ENCODE results near the gene TRIO.

DNA sequence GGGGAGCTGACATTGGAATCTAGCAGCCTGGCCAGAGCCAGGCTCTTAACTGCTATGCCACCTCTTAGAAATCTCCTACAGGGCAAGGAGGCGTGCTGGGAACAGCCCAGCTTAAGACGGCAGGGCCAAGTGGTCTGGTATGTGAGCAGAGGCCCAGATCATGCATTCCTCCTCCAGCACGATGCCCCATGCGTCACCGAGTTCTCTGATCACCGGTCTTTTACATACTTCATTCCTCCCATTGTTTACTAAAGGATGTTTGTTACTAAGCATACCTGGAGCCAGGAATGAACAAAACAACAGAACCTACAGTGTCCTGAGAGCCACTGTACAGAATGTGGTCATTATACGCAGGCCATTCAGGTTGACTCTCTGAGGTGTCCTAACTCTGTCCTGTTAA is 73.8 kb downstream of the TRIO start:
- TF ChIP-seq, protein P1, sequence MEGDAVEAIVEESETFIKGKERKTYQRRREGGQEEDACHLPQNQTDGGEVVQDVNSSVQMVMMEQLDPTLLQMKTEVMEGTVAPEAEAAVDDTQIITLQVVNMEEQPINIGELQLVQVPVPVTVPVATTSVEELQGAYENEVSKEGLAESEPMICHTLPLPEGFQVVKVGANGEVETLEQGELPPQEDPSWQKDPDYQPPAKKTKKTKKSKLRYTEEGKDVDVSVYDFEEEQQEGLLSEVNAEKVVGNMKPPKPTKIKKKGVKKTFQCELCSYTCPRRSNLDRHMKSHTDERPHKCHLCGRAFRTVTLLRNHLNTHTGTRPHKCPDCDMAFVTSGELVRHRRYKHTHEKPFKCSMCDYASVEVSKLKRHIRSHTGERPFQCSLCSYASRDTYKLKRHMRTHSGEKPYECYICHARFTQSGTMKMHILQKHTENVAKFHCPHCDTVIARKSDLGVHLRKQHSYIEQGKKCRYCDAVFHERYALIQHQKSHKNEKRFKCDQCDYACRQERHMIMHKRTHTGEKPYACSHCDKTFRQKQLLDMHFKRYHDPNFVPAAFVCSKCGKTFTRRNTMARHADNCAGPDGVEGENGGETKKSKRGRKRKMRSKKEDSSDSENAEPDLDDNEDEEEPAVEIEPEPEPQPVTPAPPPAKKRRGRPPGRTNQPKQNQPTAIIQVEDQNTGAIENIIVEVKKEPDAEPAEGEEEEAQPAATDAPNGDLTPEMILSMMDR (IDR thresholded peaks at IDR 0.05; ENCODE audit: insufficient read depth, low read length, poor library complexity, severe bottlenecking): no peak
- no peak for TF ChIP-seq EZH2phosphoT487 (conservative IDR thresholded peaks at IDR 0.05; ENCODE audit: low read length)
